Measurements from ENCODE around the gene ACSF3. TPM values are rescaled to one million over a fixed set of nuclear protein-coding genes. Genes with fewer than 3 reads are reported as not detected.

The ACSF3 gene
- polyA plus RNA-seq, 1 donor from 2014 or later, result 20.8 TPM

- no peaks in the 10 kb centered on the region for H3K36me3 ChIP-seq (ENCODE audit: insufficient read depth, low read length)
These were observed 104.2 kb downstream of the ACSF3 start for GRCh38 chr16:89197633-89198416.

GRCh38 chr16:89198417-89199240, 105.0 kb downstream of the ACSF3 start:
- Histone ChIP-seq H3K9ac (ENCODE audit: low read length) (no peak overlapping the region), H3K9me3 (ENCODE audit: low read length) (peaks cover 6% of the 10 kb centered on the region), H4K20me1 (ENCODE audit: insufficient read depth) (no peaks in the 10 kb centered on the region), H2AFZ (ENCODE audit: low read depth, low read length) (no peak overlapping the region), H3K36me3 (ENCODE audit: insufficient read depth, low read length) (no peaks in the 10 kb centered on the region), H3K9me2 (ENCODE audit: insufficient read depth, low read length) (no peaks in the 10 kb centered on the region), H3K4me2 (ENCODE audit: low read length) (no peak overlapping the region), H3K27ac (ENCODE audit: low read length) (no peak overlapping the region), H3K4me3 (ENCODE audit: low read length) (no peak overlapping the region), H3K27me3 (ENCODE audit: insufficient read depth, low read depth, low read length) (peaks cover 41% of the 10 kb centered on the region), H3K79me2 (replicated peaks; ENCODE audit: insufficient read depth, low read length) (no peaks in the 10 kb centered on the region), H3F3A (ENCODE audit: insufficient read depth, low read length, poor library complexity, severe bottlenecking) (no peaks in the 10 kb centered on the region)
- TF ChIP-seq MXI1 (conservative IDR thresholded peaks at IDR 0.05; ENCODE audit: poor library complexity, severe bottlenecking) (no peak), CTCF (IDR thresholded peaks at IDR 0.05; ENCODE audit: poor library complexity, severe bottlenecking) (no peak), RAD21 (conservative IDR thresholded peaks at IDR 0.05) (no peak), TAF1 (IDR thresholded peaks at IDR 0.05; ENCODE audit: low read depth) (no peak), REST (IDR thresholded peaks at IDR 0.05; ENCODE audit: borderline replicate concordance) (no peak), SMC3 (conservative IDR thresholded peaks at IDR 0.05; ENCODE audit: poor library complexity) (no peak), EP300 (conservative IDR thresholded peaks at IDR 0.05; ENCODE audit: poor library complexity, severe bottlenecking) (no peak), EZH2 (IDR thresholded peaks at IDR 0.05; ENCODE audit: borderline replicate concordance, insufficient read depth, low read length, poor library complexity, severe bottlenecking) (no peak), POLR2AphosphoS5 (IDR thresholded peaks at IDR 0.05) (no peak)

More at GRCh38 chr16:89197633-89198416, 104.2 kb downstream of the ACSF3 start:
- peaks cover 4% of the 10 kb centered on the region for H3K9me3 ChIP-seq (ENCODE audit: low read length)
- H4K20me1 ChIP-seq (ENCODE audit: insufficient read depth), result no peaks in the 10 kb centered on the region
- no peak overlapping the region for H3K27ac ChIP-seq (ENCODE audit: low read length)
- H2AFZ ChIP-seq (ENCODE audit: low read depth, low read length), result no peak overlapping the region
- no peaks in the 10 kb centered on the region for H3K79me2 ChIP-seq (replicated peaks; ENCODE audit: insufficient read depth, low read length)
- TF ChIP-seq MXI1 (conservative IDR thresholded peaks at IDR 0.05; ENCODE audit: poor library complexity, severe bottlenecking) (no peak), POLR2AphosphoS5 (IDR thresholded peaks at IDR 0.05) (no peak)
- no peak overlapping the region for H3K4me2 ChIP-seq (ENCODE audit: low read length)
- no peak overlapping the region for H3K4me3 ChIP-seq (ENCODE audit: low read length)
- H3K27me3 ChIP-seq (ENCODE audit: insufficient read depth, low read depth, low read length), result peaks cover 33% of the 10 kb centered on the region
- H3K9me2 ChIP-seq (ENCODE audit: insufficient read depth, low read length), result no peaks in the 10 kb centered on the region
- H3K9ac ChIP-seq (ENCODE audit: low read length), result no peak overlapping the region
- no peaks in the 10 kb centered on the region for H3F3A ChIP-seq (ENCODE audit: insufficient read depth, low read length, poor library complexity, severe bottlenecking)

All from neural cell (in vitro differentiated cells).